ENCODE measurements around the gene GPR35.

The GPR35 gene

GRCh38 chr2:240591784-240592183 is 33.5 kb upstream of the GPR35 start:
- ChIA-PET CTCF (no interaction called here), POLR2A (ENCODE audit: low non-redundant PET) (no interaction called here)
- no peak for DNase-seq (ENCODE audit: low spot score)
- no peak overlapping the region for H3K27ac ChIP-seq
- TF ChIP-seq CTCF (conservative IDR thresholded peaks at IDR 0.05; ENCODE audit: low read depth): no peak

GRCh38 chr2:240593026-240593702 is 32.1 kb upstream of the GPR35 start:
- POLR2A ChIA-PET (ENCODE audit: low non-redundant PET): no interaction called here
- DNase-seq (ENCODE audit: low spot score): no peak
- H3K27ac ChIP-seq: no peak overlapping the region
- CTCF ChIA-PET: no interaction called here
- TF ChIP-seq CTCF (conservative IDR thresholded peaks at IDR 0.05; ENCODE audit: low read depth): no peak

GRCh38 chr2:240593703-240594451 is 31.4 kb upstream of the GPR35 start:
- POLR2A ChIA-PET (ENCODE audit: low non-redundant PET): no interaction called here
- DNase-seq (ENCODE audit: low spot score): no peak
- no peak for TF ChIP-seq CTCF (conservative IDR thresholded peaks at IDR 0.05; ENCODE audit: low read depth)
- no peak overlapping the region for H3K27ac ChIP-seq
- CTCF ChIA-PET: interaction anchor here (0.6 kb wide), 1 partner anchor 1066 kb away, joined by 3 read pairs; no protein-coding TSS in a partner anchor

GRCh38 chr2:240594511-240595380 is 30.5 kb upstream of the GPR35 start:
- no peak for TF ChIP-seq CTCF (conservative IDR thresholded peaks at IDR 0.05; ENCODE audit: low read depth)
- no peak overlapping the region for H3K27ac ChIP-seq
- CTCF ChIA-PET: no interaction called here
- POLR2A ChIA-PET (ENCODE audit: low non-redundant PET): no interaction called here
- DNase-seq (ENCODE audit: low spot score): no peak

- H3K27ac ChIP-seq: peak overlapping the region; percentile 3; the same call in 1 of the 2 replicates
- no peak for TF ChIP-seq CTCF (conservative IDR thresholded peaks at IDR 0.05; ENCODE audit: low read depth)
- ChIA-PET CTCF (interaction anchor here (0.6 kb wide), 1 partner anchor 841 kb away, joined by 3 read pairs; no protein-coding TSS in a partner anchor), POLR2A (ENCODE audit: low non-redundant PET) (no interaction called here)
- DNase-seq (ENCODE audit: low spot score): no peak
Observed at GRCh38 chr2:240595381-240596079, 29.8 kb upstream of the GPR35 start.

- ChIA-PET POLR2A (ENCODE audit: low non-redundant PET) (no interaction called here), CTCF (interaction anchor here (0.6 kb wide), 2 partner anchors 244 to 840 kb away, joined by 3 to 4 read pairs; no protein-coding TSS in a partner anchor)
- H3K27ac ChIP-seq: no peak overlapping the region; the same call in 1 of the 2 replicates
Observed at GRCh38 chr2:240596080-240596460, 29.2 kb upstream of the GPR35 start.

More at GRCh38 chr2:240596080-240596460, 29.2 kb upstream of the GPR35 start:
- no peak for TF ChIP-seq CTCF (conservative IDR thresholded peaks at IDR 0.05; ENCODE audit: low read depth)
- no peak for DNase-seq (ENCODE audit: low spot score)
